GM12801 (cell line): ENCODE results near the gene HS1BP3.

Source experiments
- TF ChIP-seq, protein P1 (sequence below): IDR thresholded peaks from one replicate; pipeline ENCODE4 v1.5.1; 2011; ENCODE audit warnings: control low read depth; ENCODE audit not compliant: insufficient read length; ENCODE audit errors: extremely low read depth

Gene HS1BP3

GRCh38 chr2:20618886-20619521 is 31.9 kb downstream of the HS1BP3 start:
- TF ChIP-seq, protein P1, sequence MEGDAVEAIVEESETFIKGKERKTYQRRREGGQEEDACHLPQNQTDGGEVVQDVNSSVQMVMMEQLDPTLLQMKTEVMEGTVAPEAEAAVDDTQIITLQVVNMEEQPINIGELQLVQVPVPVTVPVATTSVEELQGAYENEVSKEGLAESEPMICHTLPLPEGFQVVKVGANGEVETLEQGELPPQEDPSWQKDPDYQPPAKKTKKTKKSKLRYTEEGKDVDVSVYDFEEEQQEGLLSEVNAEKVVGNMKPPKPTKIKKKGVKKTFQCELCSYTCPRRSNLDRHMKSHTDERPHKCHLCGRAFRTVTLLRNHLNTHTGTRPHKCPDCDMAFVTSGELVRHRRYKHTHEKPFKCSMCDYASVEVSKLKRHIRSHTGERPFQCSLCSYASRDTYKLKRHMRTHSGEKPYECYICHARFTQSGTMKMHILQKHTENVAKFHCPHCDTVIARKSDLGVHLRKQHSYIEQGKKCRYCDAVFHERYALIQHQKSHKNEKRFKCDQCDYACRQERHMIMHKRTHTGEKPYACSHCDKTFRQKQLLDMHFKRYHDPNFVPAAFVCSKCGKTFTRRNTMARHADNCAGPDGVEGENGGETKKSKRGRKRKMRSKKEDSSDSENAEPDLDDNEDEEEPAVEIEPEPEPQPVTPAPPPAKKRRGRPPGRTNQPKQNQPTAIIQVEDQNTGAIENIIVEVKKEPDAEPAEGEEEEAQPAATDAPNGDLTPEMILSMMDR, result no peak

DNA sequence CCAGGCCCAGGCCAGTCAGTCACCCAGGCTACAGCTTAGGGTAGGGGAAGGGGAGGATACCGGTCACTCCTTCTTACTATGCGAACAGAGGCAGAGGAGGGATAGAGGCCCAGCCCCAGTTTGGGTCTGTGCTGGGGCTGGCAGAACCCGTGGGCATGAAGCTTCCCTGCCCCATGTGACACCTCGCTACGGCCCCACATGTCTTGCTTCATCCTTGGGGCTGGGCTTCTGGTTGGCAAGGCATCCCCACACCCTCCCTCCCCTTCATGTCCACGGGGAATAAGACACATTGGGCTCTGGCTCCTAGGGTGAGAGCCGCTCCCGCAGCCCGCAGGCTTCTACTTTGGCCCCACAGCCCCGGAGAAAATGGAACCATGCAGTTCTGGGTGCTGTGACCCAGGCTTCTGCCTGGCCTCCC is 32.4 kb downstream of the HS1BP3 start:
- TF ChIP-seq, protein P1, result no peak

DNA sequence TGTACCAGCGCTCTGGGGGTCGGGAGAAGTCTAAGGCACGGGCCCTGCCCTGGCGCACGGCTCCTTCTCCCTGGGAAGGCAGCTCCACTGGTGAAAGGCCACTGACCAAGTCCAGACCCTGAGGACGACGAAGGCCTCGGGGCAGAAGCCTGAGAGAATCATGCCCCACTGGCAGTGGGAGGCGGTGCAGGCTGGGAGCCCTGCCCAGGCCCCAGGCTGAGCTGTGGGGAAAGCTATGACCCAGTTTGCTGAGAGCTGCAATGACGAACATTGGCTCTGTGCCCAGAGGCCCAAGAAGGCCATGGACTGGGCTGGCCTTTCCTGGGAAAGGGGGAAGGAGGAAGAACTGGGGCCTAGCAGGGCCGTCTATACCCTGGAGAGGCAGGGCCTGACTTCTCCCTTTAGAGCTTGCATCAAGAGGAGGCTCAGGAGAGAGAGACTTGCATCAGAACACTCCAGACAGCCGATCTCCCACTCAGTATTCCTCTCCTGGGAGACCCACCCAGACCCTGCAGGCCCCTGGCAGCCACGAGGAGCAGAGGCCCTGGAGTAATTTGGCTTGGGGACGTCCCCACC is 32.9 kb downstream of the HS1BP3 start:
- TF ChIP-seq, protein P1, result no peak

- TF ChIP-seq, protein P1, result no peak
Measured at GRCh38 chr2:20617081-20617575, 33.8 kb downstream of the HS1BP3 start.

GRCh38 chr2:20616341-20616871 is 34.5 kb downstream of the HS1BP3 start:
- TF ChIP-seq, protein P1, result no peak

GRCh38 chr2:20615466-20616241 is 35.2 kb downstream of the HS1BP3 start:
- TF ChIP-seq, protein P1, result no peak

DNA sequence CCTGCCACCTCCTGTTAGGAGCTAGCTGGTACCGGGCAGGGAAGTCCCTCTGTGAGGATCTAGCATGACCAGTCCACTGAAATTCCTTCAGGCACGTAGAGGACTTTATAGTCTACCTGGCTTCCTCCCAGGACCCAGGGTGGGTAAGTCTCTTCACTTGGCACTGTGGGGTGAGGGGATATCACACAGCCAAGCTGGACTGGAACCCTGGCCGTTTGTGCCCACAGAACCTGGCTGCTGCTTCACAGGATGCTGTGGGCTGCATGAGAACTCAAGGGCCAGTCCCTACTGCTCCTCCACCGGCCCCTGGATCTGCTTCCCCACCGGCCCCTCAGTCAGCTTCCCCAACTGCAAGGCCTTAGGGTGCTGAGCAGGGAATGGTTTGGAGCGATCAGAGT is 35.8 kb downstream of the HS1BP3 start:
- TF ChIP-seq, protein P1, result no peak
